ENCODE data around the gene MAP2K4.

The MAP2K4 gene

GRCh38 chr17:12089809-12090384, 69.2 kb downstream of the MAP2K4 start:
- no peak for DNase-seq (ENCODE audit: low read depth in 2 of 2)

- no peak for DNase-seq (ENCODE audit: low read depth in 2 of 2)
Observed at GRCh38 chr17:12094336-12094735, 73.7 kb downstream of the MAP2K4 start.

- no peak for DNase-seq (ENCODE audit: low read depth in 2 of 2)
Observed at GRCh38 chr17:12095522-12095921, 74.8 kb downstream of the MAP2K4 start.

GRCh38 chr17:12097326-12097725, 76.6 kb downstream of the MAP2K4 start:
- no peak for DNase-seq (ENCODE audit: low read depth in 2 of 2)

GRCh38 chr17:12098568-12098967, 77.9 kb downstream of the MAP2K4 start:
- DNase-seq (ENCODE audit: low read depth in 2 of 2): no peak

GRCh38 chr17:12099412-12099811, 78.7 kb downstream of the MAP2K4 start:
- no peak for DNase-seq (ENCODE audit: low read depth in 2 of 2)

- no peak for DNase-seq (ENCODE audit: low read depth in 2 of 2)
Observed at GRCh38 chr17:12104831-12105230, 84.2 kb downstream of the MAP2K4 start.

GRCh38 chr17:12107905-12108304, 87.2 kb downstream of the MAP2K4 start:
- no peak for DNase-seq (ENCODE audit: low read depth in 2 of 2)

- no peak for DNase-seq (ENCODE audit: low read depth in 2 of 2)
Observed at GRCh38 chr17:12110906-12111305, 90.2 kb downstream of the MAP2K4 start.

GRCh38 chr17:12113156-12113555, 92.5 kb downstream of the MAP2K4 start:
- DNase-seq (ENCODE audit: low read depth in 2 of 2): no peak

- no peak for DNase-seq (ENCODE audit: low read depth in 2 of 2)
Observed at GRCh38 chr17:12114686-12115418, 94.2 kb downstream of the MAP2K4 start.

- no peak for DNase-seq (ENCODE audit: low read depth in 2 of 2)
Observed at GRCh38 chr17:12116143-12116542, 95.5 kb downstream of the MAP2K4 start.

- DNase-seq (ENCODE audit: low read depth in 2 of 2): no peak
Observed at GRCh38 chr17:12118617-12119016, 97.9 kb downstream of the MAP2K4 start.

GRCh38 chr17:12122075-12122474, 101.4 kb downstream of the MAP2K4 start:
- no peak for DNase-seq (ENCODE audit: low read depth in 2 of 2)

GRCh38 chr17:12127177-12127576, 106.5 kb downstream of the MAP2K4 start:
- DNase-seq (ENCODE audit: low read depth in 2 of 2): no peak

- no peak for DNase-seq (ENCODE audit: low read depth in 2 of 2)
Observed at GRCh38 chr17:12127667-12128066, 107.0 kb downstream of the MAP2K4 start.

GRCh38 chr17:12128946-12129345, 108.3 kb downstream of the MAP2K4 start:
- no peak for DNase-seq (ENCODE audit: low read depth in 2 of 2)

GRCh38 chr17:12133183-12133582, 112.5 kb downstream of the MAP2K4 start:
- no peak for DNase-seq (ENCODE audit: low read depth in 2 of 2)

- no peak for DNase-seq (ENCODE audit: low read depth in 2 of 2)
Observed at GRCh38 chr17:12134101-12134500, 113.4 kb downstream of the MAP2K4 start.

GRCh38 chr17:12134587-12134986, 113.9 kb downstream of the MAP2K4 start:
- no peak for DNase-seq (ENCODE audit: low read depth in 2 of 2)

- DNase-seq (ENCODE audit: low read depth in 2 of 2): no peak
Observed at GRCh38 chr17:12136243-12136642, 115.6 kb downstream of the MAP2K4 start.

- no peak for DNase-seq (ENCODE audit: low read depth in 2 of 2)
Observed at GRCh38 chr17:12136646-12137045, 116.0 kb downstream of the MAP2K4 start.

GRCh38 chr17:12137859-12138258, 117.2 kb downstream of the MAP2K4 start:
- DNase-seq (ENCODE audit: low read depth in 2 of 2): no peak

- DNase-seq (ENCODE audit: low read depth in 2 of 2): no peak
Observed at GRCh38 chr17:12140685-12141084, 120.0 kb downstream of the MAP2K4 start.
